Measurements from ENCODE around the gene ADRM1.

ADRM1 gene

GRCh38 chr20:62357187-62357667 is 54.4 kb downstream of the ADRM1 start:
- DNase-seq = peak; percentile 94

- DNase-seq = no peak
Measured at GRCh38 chr20:62357681-62358080, 54.9 kb downstream of the ADRM1 start.
